Activated CD8-positive, alpha-beta memory T cell treated with anti-CD3 and anti-CD28 coated beads, Interleukin-2, amount 50 U/mL, for 24 hours (primary cell): ENCODE data around the gene SFT2D2.

Experiments
- DNase-seq: peaks from one replicate; pipeline ENCODE4 v3.0.0-alpha.2; 2020; ENCODE audit errors: extremely low read depth

The SFT2D2 gene

DNA sequence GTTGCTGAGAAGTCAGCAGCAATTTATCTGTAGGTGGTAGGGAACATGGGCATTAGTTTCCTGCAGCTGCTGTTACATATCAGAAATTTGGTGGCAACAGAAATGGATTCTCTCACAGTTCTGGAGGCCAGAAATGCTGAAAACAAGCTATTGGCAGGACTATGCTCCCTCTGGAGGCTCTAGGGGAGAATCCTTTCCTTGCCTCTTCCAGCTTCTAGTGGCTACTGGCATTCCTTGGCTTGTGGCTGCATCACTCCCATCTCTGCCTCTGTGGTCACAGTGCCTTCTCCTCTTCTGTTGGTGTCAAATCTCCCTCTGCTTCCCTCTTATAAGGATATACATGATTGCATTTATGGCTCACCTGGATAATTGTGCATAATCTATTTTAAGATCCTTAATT is 2.5 kb upstream of the SFT2D2 start:
- DNase-seq: no peak

DNA sequence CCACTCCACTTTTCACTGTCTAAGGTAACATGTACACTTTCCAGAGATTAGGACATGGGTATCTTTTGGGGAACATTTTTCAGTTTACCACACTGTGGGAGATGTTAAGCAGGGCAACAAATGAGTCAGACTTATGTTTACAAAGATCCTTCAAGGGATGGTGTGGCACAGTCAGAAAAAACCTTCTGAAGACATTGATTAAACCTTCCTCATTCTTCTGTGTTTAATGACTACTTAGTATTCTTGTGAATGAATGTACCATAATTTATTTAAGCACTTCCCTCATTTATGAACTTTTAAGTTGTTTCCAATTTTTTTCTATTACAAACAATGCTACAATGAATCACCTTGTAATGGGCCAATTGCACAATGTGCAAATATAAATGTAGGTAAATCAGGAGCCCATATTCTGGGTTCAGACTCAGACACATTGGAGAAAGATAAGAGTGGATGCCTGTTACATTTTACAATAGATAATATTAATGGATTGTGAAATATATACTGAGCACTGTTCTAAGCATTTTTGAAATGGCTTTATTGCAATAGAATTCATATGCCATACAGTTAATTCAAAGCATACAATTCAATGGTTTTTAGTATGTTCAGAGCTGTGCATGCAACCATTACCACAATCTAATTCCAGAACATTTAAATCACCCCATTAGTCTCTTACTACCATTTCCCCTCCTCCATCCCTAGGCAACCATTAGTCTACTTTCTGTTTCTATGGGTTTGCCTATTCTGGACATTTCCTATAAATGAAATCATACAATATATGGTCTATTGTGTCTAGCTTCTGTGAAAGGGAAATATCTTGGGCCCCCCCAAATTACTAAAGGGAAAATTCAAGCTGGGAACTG is 1.9 kb upstream of the SFT2D2 start:
- DNase-seq: no peak

GRCh38 chr1:168224991-168225390 is 813 bp upstream of the SFT2D2 start:
- no peak for DNase-seq

- DNase-seq: no peak
These were observed 1.8 kb downstream of the SFT2D2 start for GRCh38 chr1:168227620-168228019.

DNA sequence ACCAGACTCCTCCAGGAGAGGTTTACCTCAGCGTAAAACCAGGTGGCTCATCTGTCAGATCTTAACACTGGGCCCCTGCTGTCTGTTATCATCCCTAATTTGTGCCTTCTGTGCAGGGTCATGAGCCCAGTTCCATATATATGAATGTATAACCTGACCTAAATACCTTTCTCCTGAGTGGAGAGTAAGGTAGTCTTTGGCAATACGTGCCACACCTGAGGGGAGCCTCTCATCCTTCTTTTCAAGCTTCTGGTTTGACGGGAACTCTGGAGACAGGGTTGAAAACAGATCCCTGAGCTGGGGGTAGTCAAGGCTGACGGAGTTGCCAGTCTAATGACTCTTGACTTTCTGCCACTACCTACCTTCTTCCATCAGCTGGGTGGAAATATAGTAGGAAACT is 4.1 kb downstream of the SFT2D2 start:
- DNase-seq: no peak

- no peak for DNase-seq
These were observed 4.9 kb downstream of the SFT2D2 start for GRCh38 chr1:168230709-168231108.

DNA sequence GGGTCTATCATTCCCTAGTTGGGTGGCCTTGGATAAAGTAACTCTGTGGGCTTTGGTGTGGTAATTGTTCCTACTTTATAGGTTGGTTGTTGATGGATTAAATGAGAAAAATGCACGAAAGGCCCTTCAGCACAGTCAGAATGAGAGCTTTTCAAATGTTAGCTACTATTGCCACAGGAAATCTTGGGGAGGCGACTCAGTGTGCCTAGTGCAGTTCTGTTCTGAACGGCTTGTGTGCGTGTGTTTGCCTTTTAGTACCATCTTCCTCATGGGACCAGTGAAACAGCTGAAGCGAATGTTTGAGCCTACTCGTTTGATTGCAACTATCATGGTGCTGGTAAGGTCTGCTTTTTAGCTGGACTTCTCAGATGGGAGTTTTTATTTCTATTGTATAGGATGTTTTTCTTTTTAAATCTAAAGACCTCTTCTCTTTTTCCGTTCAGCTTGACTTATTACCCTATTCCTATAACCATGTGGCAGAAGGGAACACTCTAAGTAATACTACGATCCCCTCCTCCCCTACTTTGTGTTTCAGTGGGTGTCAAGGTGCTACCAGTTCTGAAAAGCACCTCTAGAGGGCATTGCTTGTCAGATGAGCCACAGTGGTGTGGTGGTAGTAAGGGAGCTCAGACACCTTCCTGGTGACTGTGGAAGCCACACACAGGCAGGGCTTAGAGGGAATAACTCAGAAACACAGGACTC is 9.2 kb downstream of the SFT2D2 start:
- DNase-seq: no peak

DNA sequence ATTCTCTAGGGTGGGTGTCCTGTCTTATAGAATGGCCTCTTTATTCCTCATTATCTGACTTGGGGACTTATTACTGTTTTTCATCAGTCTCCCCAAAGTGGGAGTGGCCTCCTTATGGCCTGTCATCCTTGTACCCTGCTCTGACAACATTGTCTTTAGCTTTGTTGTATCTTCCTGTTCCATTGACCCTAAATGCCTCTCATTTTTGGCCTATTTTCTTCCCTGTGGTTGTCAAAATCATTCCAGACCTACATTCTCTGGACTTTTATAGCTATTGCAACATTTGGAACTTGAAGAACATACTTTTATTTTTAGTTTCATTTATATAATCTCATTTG is 9.7 kb downstream of the SFT2D2 start:
- no peak for DNase-seq

GRCh38 chr1:168235937-168236336 is 10.1 kb downstream of the SFT2D2 start:
- DNase-seq: no peak

DNA sequence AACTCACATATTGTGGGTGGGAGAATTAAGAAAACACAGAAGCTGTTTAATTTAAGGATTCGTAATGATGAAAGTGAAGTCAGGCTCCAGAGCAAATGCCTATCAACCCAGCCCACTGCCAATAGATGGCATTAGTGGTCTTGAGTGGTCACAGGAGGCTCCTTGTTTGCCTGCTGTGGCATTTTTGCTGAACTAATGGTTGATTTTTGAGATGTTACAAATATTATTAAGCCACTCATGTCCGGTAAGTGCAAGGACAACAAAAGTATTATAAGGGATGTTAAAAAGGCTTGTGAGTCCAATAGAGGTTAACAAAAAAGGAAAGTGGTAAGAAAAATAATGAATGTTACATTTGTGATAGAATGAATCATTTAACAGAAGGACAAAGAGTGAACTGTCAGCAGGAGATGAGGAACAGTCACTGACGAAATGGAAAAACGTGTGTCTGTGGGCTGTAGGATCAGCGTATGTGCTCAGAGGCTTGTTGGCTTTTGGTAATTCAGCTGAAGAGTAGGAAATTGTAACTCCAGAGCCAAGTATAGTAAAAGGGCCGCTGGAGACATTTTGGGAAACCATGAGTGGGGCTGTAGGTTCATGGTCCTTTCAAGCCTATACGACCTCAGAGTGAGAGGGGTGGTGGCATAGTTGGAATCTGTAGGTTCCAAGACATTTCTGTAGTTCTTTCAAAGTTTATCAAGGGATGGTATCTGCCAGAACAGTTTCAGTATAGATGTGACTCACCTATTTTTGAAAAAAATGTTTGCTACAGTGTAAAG is 11.2 kb downstream of the SFT2D2 start:
- DNase-seq: no peak

DNA sequence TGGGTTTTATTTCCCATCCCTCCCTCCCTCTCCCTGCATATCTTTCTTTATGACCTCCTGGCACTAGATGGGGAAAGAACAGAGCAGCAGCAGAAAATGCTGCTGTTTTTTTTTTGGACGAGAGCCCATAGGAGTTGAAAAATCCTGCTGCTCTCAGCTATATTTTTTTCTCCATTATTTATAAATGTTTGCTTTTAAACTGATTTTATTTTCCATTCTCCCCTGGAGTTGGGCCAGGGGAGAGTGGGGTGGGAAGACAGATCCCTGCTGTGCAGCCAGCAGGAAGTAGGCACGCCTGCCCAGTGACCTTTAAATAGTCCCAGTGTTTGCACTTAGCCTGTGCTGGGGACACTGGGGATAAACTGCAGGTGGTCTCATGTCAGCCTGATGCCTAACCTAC is 17.4 kb downstream of the SFT2D2 start:
- no peak for DNase-seq

DNA sequence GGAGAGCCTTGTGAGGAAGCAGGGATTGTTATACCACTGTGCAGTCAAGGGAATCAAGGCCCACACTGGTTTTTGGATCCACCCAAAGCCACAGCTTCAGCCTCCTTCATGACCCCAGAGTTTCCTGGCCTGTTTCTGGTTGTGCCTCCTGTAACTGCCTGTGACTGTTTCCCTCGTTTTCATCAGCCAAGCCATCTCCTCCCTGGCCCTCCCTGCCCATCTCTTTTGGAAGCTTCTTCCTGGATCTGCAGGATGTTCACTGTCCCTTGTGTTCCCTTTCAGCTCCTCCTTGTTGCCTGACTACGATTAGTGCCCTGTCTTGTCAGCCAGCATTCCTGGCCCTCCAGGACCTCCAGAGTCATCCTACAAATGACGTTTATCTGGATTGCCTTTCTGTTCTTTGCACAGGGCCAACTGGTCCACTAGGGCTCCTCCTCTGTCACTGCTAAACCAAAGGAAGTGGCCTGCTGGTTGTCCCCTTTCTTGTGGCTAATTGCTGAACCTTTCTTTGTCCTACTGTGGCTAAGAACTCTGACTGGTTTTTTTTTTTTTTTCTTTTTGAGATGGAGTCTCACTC is 17.9 kb downstream of the SFT2D2 start:
- no peak for DNase-seq

- no peak for DNase-seq
These were observed 19.2 kb downstream of the SFT2D2 start for GRCh38 chr1:168245042-168245441.

GRCh38 chr1:168246506-168246905 is 20.7 kb downstream of the SFT2D2 start:
- no peak for DNase-seq

- DNase-seq: no peak
These were observed 26.5 kb downstream of the SFT2D2 start for GRCh38 chr1:168252204-168252733.

GRCh38 chr1:168256164-168256563 is 30.4 kb downstream of the SFT2D2 start:
- DNase-seq: no peak

DNA sequence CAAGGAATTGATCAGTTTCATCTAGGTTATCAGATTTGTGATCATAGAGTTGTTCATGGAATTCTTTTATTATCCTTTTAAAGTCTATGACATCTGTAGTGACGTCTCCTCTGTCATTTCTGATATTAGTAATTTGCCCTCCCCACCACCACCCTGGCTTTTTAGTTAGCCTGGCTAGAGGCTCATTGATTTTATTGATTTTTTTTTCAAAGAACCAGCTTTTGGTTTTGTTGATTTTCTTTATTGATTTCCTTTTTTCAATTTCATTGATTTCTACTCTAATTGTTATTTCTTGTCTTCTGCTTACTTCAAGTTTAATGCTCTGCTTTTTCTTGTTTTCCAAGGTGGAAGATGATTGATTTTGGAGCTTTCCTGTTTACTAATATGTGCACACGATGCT is 31.6 kb downstream of the SFT2D2 start:
- no peak for DNase-seq

DNA sequence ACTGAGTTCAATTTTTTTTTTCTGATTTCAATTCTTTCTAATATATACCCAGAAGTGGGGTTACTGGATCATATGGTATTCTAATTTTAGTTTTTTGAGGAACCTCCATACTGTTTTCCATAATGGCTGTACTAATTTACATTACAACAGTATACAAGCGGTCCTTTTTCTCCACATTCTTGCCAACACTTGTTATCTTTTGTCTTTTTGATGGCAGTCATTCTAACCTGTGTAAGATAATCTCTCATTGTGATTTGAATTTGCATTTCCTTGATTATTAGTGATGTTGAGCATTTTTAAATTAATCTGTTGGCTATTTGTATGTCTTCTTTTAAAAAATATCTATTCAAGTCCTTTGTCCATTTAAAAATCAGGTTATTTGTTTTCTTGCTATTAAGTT is 33.8 kb downstream of the SFT2D2 start:
- DNase-seq: no peak

DNA sequence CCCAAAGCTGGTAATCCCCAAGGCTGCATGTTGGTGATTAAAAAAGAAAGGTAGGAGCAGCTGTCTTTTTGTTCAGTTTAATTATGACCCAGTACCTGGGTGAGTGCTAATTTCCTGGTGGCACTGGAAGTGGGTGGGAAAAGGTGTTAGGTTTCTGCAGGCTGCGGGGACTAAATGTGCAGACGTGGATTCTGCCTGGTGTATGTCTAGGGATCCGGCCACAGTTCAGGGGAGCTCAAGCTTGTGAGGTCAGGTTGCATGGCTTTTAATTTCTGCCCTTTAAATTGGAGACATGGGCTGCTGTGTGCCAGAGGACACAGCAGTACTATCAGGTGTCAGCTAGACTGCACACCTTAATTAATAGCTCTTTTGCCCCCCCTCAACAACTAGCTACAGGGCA is 34.6 kb downstream of the SFT2D2 start:
- no peak for DNase-seq

- no peak for DNase-seq
These were observed 35.6 kb downstream of the SFT2D2 start for GRCh38 chr1:168261390-168261789.

- no peak for DNase-seq
These were observed 37.3 kb downstream of the SFT2D2 start for GRCh38 chr1:168263130-168263529.

DNA sequence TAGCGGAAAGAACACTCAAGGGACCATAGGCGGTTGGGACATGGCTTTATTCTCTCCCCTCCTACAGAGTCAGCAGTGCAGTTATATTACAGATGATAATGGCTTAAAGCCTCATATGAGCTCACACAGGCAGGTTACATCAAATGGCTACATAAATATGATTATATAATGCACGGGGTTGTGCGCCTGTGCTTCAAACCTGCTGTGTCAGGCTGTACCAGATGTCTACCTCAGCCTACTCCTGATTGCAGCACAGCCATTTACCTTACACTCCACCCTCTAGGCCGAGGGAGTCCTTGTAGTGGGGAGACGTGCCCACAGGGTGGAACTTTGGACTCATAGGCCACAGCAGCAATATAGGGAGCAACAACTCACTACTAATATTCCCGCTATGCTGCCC is 38.5 kb downstream of the SFT2D2 start:
- no peak for DNase-seq
